ENCODE data around the gene CD4.

- no peak for TF ChIP-seq EP300 (IDR thresholded peaks at IDR 0.05)
- TF ChIP-seq, protein P1, sequence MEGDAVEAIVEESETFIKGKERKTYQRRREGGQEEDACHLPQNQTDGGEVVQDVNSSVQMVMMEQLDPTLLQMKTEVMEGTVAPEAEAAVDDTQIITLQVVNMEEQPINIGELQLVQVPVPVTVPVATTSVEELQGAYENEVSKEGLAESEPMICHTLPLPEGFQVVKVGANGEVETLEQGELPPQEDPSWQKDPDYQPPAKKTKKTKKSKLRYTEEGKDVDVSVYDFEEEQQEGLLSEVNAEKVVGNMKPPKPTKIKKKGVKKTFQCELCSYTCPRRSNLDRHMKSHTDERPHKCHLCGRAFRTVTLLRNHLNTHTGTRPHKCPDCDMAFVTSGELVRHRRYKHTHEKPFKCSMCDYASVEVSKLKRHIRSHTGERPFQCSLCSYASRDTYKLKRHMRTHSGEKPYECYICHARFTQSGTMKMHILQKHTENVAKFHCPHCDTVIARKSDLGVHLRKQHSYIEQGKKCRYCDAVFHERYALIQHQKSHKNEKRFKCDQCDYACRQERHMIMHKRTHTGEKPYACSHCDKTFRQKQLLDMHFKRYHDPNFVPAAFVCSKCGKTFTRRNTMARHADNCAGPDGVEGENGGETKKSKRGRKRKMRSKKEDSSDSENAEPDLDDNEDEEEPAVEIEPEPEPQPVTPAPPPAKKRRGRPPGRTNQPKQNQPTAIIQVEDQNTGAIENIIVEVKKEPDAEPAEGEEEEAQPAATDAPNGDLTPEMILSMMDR (IDR thresholded peaks at IDR 0.05) = no peak
Observed at GRCh38 chr12:6742834-6743233, 46.5 kb upstream of the CD4 start.

All from upper lobe of left lung (tissue), 4 donors.